Omental fat pad (tissue), 4 donors: ENCODE data around the gene RASGRP3. TPM values are rescaled to one million over a fixed set of nuclear protein-coding genes. Genes with fewer than 3 reads are reported as not detected.

Source experiments
- ATAC-seq: fragments of 150-250 bp; one replicate; pipeline ENCODE4 v1.9.1; 2016; ENCODE audit warnings: mild to moderate bottlenecking, moderate library complexity; ENCODE audit not compliant: low FRiP score
- DNase-seq: peaks from one replicate; pipeline ENCODE4 v3.0.0-alpha.2; 2019; ENCODE audit warnings: low spot score
- CTCF ChIP-seq, 3 donors: fragments of 450-650 bp; IDR thresholded peaks; one replicate each; pipeline ENCODE4 v1.5.1; 2016 to 2017; ENCODE audit warnings: antibody characterized with exemption in 3 of 3, mild to moderate bottlenecking in 3 of 3, moderate library complexity in 2 of 3
- total RNA-seq, 4 donors: library from RNA; depleted of rRNA; stranded (reverse); fragments of >200 nt; gene quantifications; one replicate each; pipeline ENCODE4 v1.1.0, GENCODE V29; 2016

RASGRP3 gene
- total RNA-seq, 4 donors from 2014 or later = 11.8 to 42.2 (median 26.1) TPM

GRCh38 chr2:33443274-33443829 lies 33.1 kb upstream of the RASGRP3 start:
- TF ChIP-seq CTCF (IDR thresholded peaks at IDR 0.05) = no peak
- no peak for DNase-seq
- no peak for ATAC-seq

GRCh38 chr2:33444967-33445366 lies 31.5 kb upstream of the RASGRP3 start:
- TF ChIP-seq CTCF (IDR thresholded peaks at IDR 0.05) = no peak
- no peak for ATAC-seq
- DNase-seq = no peak

GRCh38 chr2:33448220-33448899 lies 28.1 kb upstream of the RASGRP3 start:
- ATAC-seq (no peak), DNase-seq (no peak)
- no peak for TF ChIP-seq CTCF (IDR thresholded peaks at IDR 0.05)

GRCh38 chr2:33451214-33451613 lies 25.2 kb upstream of the RASGRP3 start:
- no peak for TF ChIP-seq CTCF (IDR thresholded peaks at IDR 0.05)
- DNase-seq = no peak
- no peak for ATAC-seq

GRCh38 chr2:33451825-33452224 lies 24.6 kb upstream of the RASGRP3 start:
- DNase-seq = no peak
- ATAC-seq = no peak
- TF ChIP-seq CTCF (IDR thresholded peaks at IDR 0.05) = no peak

GRCh38 chr2:33452545-33452944 lies 23.9 kb upstream of the RASGRP3 start:
- DNase-seq (no peak), ATAC-seq (no peak)
- TF ChIP-seq CTCF (IDR thresholded peaks at IDR 0.05) = no peak

GRCh38 chr2:33453905-33454479 lies 22.5 kb upstream of the RASGRP3 start:
- DNase-seq (no peak), ATAC-seq (no peak)
- TF ChIP-seq CTCF (IDR thresholded peaks at IDR 0.05) = no peak
